Measurements from ENCODE around the gene HSPA1L. TPM values are rescaled to one million over a fixed set of nuclear protein-coding genes. Genes with fewer than 3 reads are reported as not detected.
"Not testable (repeated sequence)": the region's sequence is repeated elsewhere in the genome, so short reads cannot be mapped to it uniquely, and the experiment has no call there.

HSPA1L gene
- 1 to 10 TPM in 1 of 3 donors, under 1 TPM in 2; 0.59 to 1.0 (median 0.80) TPM for polyA plus RNA-seq

- H3K27ac ChIP-seq (ENCODE audit: low read depth, low read length): peak within 1 kb of the TSS; percentile 77
- WGBS, 3 donors: 0 to 1% (median 0%) methylated on average over 54 to 56 of the region's 56 CpGs
Observed at GRCh38 chr6:31815025-31815838, at the start of gene HSPA1L, which contains the start of gene HSPA1A. Gene HSPA1L, minus strand, starts transcription at chr6:31815283. Its CDS starts 3,311 bp downstream, at chr6:31811972. Gene HSPA1A, plus strand, starts transcription at chr6:31815543. Its CDS starts 214 bp downstream, at chr6:31815757.

- 84 to 87% (median 86%) methylated on average over 8 of the region's 8 CpGs for WGBS, 3 donors
- H3K27ac ChIP-seq (ENCODE audit: low read depth, low read length): no peak overlapping the region
Observed at GRCh38 chr6:31864818-31865204, 49.7 kb upstream of the HSPA1L start.

GRCh38 chr6:31864123-31864562 is 49.1 kb upstream of the HSPA1L start:
- 10 to 12% (median 11%) methylated on average over 16 of the region's 16 CpGs for WGBS, 3 donors
- not testable (repeated sequence) for H3K27ac ChIP-seq (ENCODE audit: low read depth, low read length)

GRCh38 chr6:31862344-31863235 is 47.5 kb upstream of the HSPA1L start, which contains the start of gene NEU1:
Gene NEU1, minus strand, starts transcription at chr6:31862821. Its CDS starts 45 bp downstream, at chr6:31862776.
- 0 to 1% (median 1%) methylated on average over 56 to 64 of the region's 64 CpGs for WGBS, 3 donors
- H3K27ac ChIP-seq (ENCODE audit: low read depth, low read length): peak within 1 kb of the TSS; percentile 17

GRCh38 chr6:31861919-31862343 is 46.8 kb upstream of the HSPA1L start:
- no peak overlapping the region for H3K27ac ChIP-seq (ENCODE audit: low read depth, low read length)
- WGBS, 3 donors: 30 to 42% (median 39%) methylated on average over 17 of the region's 17 CpGs

- no peak overlapping the region for H3K27ac ChIP-seq (ENCODE audit: low read depth, low read length)
- WGBS, 3 donors: 89 to 94% (median 93%) methylated on average over 7 of the region's 7 CpGs
Observed at GRCh38 chr6:31861150-31861549, 46.1 kb upstream of the HSPA1L start.

GRCh38 chr6:31860349-31860748 is 45.3 kb upstream of the HSPA1L start:
- 93 to 95% (median 94%) methylated on average over 13 of the region's 13 CpGs for WGBS, 3 donors
- H3K27ac ChIP-seq (ENCODE audit: low read depth, low read length): no peak overlapping the region

- H3K27ac ChIP-seq (ENCODE audit: low read depth, low read length): no peak overlapping the region
- 86 to 93% (median 90%) methylated on average over 11 of the region's 11 CpGs for whole genome bisulfite sequencing, 3 donors
Observed at GRCh38 chr6:31859923-31860322, 44.8 kb upstream of the HSPA1L start.

- no peak overlapping the region for H3K27ac ChIP-seq (ENCODE audit: low read depth, low read length)
- 93 to 97% (median 94%) methylated on average over 8 of the region's 8 CpGs for WGBS, 3 donors
Observed at GRCh38 chr6:31858707-31859106, 43.6 kb upstream of the HSPA1L start.

GRCh38 chr6:31857774-31858173 is 42.7 kb upstream of the HSPA1L start:
- H3K27ac ChIP-seq (ENCODE audit: low read depth, low read length): not testable (repeated sequence)
- WGBS, 3 donors: 88 to 94% (median 92%) methylated on average over 8 of the region's 8 CpGs

GRCh38 chr6:31851980-31852718 is 37.1 kb upstream of the HSPA1L start:
- whole genome bisulfite sequencing, 3 donors: 87 to 96% (median 88%) methylated on average over 33 to 35 of the region's 35 CpGs

GRCh38 chr6:31851485-31851832 is 36.4 kb upstream of the HSPA1L start:
- H3K27ac ChIP-seq (ENCODE audit: low read depth, low read length): no peak overlapping the region
- WGBS, 3 donors: 26 to 91% (median 88%) methylated on average over 2 of the region's 2 CpGs

More at GRCh38 chr6:31851980-31852718, 37.1 kb upstream of the HSPA1L start:
- H3K27ac ChIP-seq (ENCODE audit: low read depth, low read length): not testable (repeated sequence)

- H3K27ac ChIP-seq (ENCODE audit: low read depth, low read length): no peak overlapping the region
- WGBS, 3 donors: 97 to 100% (median 98%) methylated on average over 2 of the region's 2 CpGs
Observed at GRCh38 chr6:31850765-31851484, 35.8 kb upstream of the HSPA1L start.

GRCh38 chr6:31847276-31847978 is 32.3 kb upstream of the HSPA1L start:
- no peak overlapping the region for H3K27ac ChIP-seq (ENCODE audit: low read depth, low read length)
- WGBS, 3 donors: 86 to 95% (median 95%) methylated on average over 2 of the region's 2 CpGs

GRCh38 chr6:31844507-31844906 is 29.4 kb upstream of the HSPA1L start:
- H3K27ac ChIP-seq (ENCODE audit: low read depth, low read length): no peak overlapping the region
- 87 to 98% (median 94%) methylated on average over 3 of the region's 3 CpGs for WGBS, 3 donors

GRCh38 chr6:31842053-31842452 is 27.0 kb upstream of the HSPA1L start:
- H3K27ac ChIP-seq (ENCODE audit: low read depth, low read length): no peak overlapping the region
- WGBS, 3 donors: 89 to 93% (median 90%) methylated on average over 9 of the region's 9 CpGs

- WGBS, 3 donors: 87 to 90% (median 89%) methylated on average over 8 of the region's 8 CpGs
- H3K27ac ChIP-seq (ENCODE audit: low read depth, low read length): not testable (repeated sequence)
Observed at GRCh38 chr6:31839779-31840126, 24.7 kb upstream of the HSPA1L start.
